SH-SY5Y (cell line): Measurements from ENCODE around the gene NLK.

Experiments used
- GATA2 ChIP-seq: IDR thresholded peaks from 2 replicates; pipeline ENCODE4 v1.6.1; 2011; ENCODE audit warnings: mild to moderate bottlenecking, low read depth, low read length
- GATA3 ChIP-seq: IDR thresholded peaks from 2 replicates; pipeline ENCODE4 v1.6.1; 2011; ENCODE audit warnings: low read depth, mild to moderate bottlenecking, low read length, moderate library complexity

- no peak for TF ChIP-seq GATA3
- no peak for TF ChIP-seq GATA2
Measured at GRCh38 chr17:28078341-28079229, 36.1 kb downstream of the NLK start.
